Hepatocyte (in vitro differentiated cells): ENCODE measurements around the gene CLCN4.

ENCODE experiments used
- CTCF ChIP-seq: fragments of 200-600 bp; sonication (generic); IDR thresholded peaks from 2 replicates; pipeline ENCODE4 v1.5.1; 2016; ENCODE audit warnings: antibody characterized with exemption, mild to moderate bottlenecking; ENCODE audit not compliant: poor library complexity
- EZH2 ChIP-seq: fragments of 200-600 bp; sonication (generic); IDR thresholded peaks from 2 replicates; pipeline ENCODE4 v1.6.1; 2016; ENCODE audit warnings: antibody characterized with exemption, mild to moderate bottlenecking, borderline replicate concordance
- EZH2phosphoT487 ChIP-seq: fragments of 200-600 bp; sonication (generic); IDR thresholded peaks from one replicate; pipeline ENCODE4 v1.6.1; 2018; ENCODE audit warnings: antibody characterized with exemption, mild to moderate bottlenecking, low read depth, moderate library complexity; ENCODE audit not compliant: unreplicated experiment, severe bottlenecking

- TF ChIP-seq CTCF: no peak
- no peak for TF ChIP-seq EZH2
- TF ChIP-seq EZH2phosphoT487: no peak
Measured at GRCh38 chrX:10198254-10198653, 41.5 kb downstream of the CLCN4 start.
